Kidney (tissue), 14 donors: ENCODE data around the gene TMEM198. TPM values are rescaled to one million over a fixed set of nuclear protein-coding genes. Genes with fewer than 3 reads are reported as not detected.
A peak's percentile ranks its signal among the peaks of the same experiment; 100 is the strongest.

Experiments
- DNase-seq, 5 donors: peaks; one replicate each; pipeline ENCODE4 v3.0.0-alpha.2; 2013 to 2020
- FAIRE-seq: peaks from 2 replicates; lab custom pipeline; 2012; peaks lifted over from hg19 to GRCh38; lab: Jason Lieb, UNC
- H3K27ac ChIP-seq, 2 donors: one replicate each; pipeline ENCODE4 v1.7.0; 2013; ENCODE audit warnings: low read depth in 2 of 2, low read length in 2 of 2, inconsistent platforms in 1 of 2
- H3K27me3 ChIP-seq: one replicate; pipeline ENCODE4 v1.7.1; 2013; ENCODE audit warnings: low read length, inconsistent platforms; ENCODE audit not compliant: control insufficient read depth, insufficient read depth
- H3K36me3 ChIP-seq, 3 donors: one replicate each; pipeline versions ENCODE4 v1.7.0 to v1.7.1; 2013; ENCODE audit warnings: low read length in 3 of 3, control low read depth in 1 of 3, inconsistent platforms in 1 of 3; ENCODE audit not compliant: insufficient read depth in 3 of 3, control insufficient read depth in 2 of 3
- H3K4me1 ChIP-seq, 3 donors: one replicate each; pipeline versions ENCODE4 v1.7.0 to v1.7.1; 2013; ENCODE audit warnings: low read length in 3 of 3, inconsistent platforms in 1 of 3, low read depth in 1 of 3; ENCODE audit not compliant: control insufficient read depth in 2 of 3, insufficient read depth in 2 of 3
- H3K4me3 ChIP-seq, 3 donors: one replicate each; pipeline versions ENCODE4 v1.7.0 to v1.8.1; 2013; ENCODE audit warnings: low read length in 3 of 3, control low read depth in 1 of 3, inconsistent platforms in 1 of 3
- H3K9ac ChIP-seq, 3 donors: one replicate each; pipeline versions ENCODE4 v1.7.0 to v1.7.1; 2013; ENCODE audit warnings: low read length in 3 of 3, control low read depth in 1 of 3, inconsistent platforms in 1 of 3
- H3K9me3 ChIP-seq, 3 donors: one replicate each; pipeline versions ENCODE4 v1.7.0 to v1.7.1; 2013; ENCODE audit warnings: low read length in 3 of 3, control low read depth in 1 of 3, inconsistent platforms in 1 of 3; ENCODE audit not compliant: control insufficient read depth in 2 of 3, insufficient read depth in 1 of 3
- intact Hi-C: fragments of 100-400 bp; cut with DNase I; formaldehyde crosslinking; loops from one replicate; pipeline ENCODE4 v1.11.1; 2022
- polyA plus RNA-seq: library from polyadenylated mRNA; stranded (reverse); fragments of 350-450 nt; fragmentation: Illumina TruSeq; extraction: RNeasy Lipid Tissue Mini Kit (QIAGEN cat#74804); gene quantifications from one replicate; pipeline ENCODE4 v1.2.3, GENCODE V29; 2014; ENCODE audit warnings: low read depth, low replicate concordance; ENCODE audit not compliant: insufficient read depth
- total RNA-seq: library from RNA; stranded (reverse); fragmentation: NEBNext Ultra II Directional; extraction: Animal tissue kit (Norgen Biotek cat#: 25700); gene quantifications from one replicate; pipeline ENCODE4 v1.2.1, GENCODE V29; 2021
- TF ChIP-seq, protein P1 (sequence below): IDR thresholded peaks from 3 replicates; pipeline ENCODE4 v1.5.1; 2012; ENCODE audit warnings: mild to moderate bottlenecking, moderate library complexity, borderline replicate concordance; ENCODE audit not compliant: insufficient read depth; ENCODE audit errors: extremely low read depth
- donor health status: control.
- donor health status: control.
- donor health status: control.
- donor health status: control.
- donor health status: control.
- donor health status: DM: yes; HTN: yes; CAD: no.
- donor health status: Normal renal cell carcinoma (clear cell type).

Gene TMEM198
- total and polyA plus RNA-seq, 2 donors from 2014 or later = 4.2 to 4.5 TPM

DNA sequence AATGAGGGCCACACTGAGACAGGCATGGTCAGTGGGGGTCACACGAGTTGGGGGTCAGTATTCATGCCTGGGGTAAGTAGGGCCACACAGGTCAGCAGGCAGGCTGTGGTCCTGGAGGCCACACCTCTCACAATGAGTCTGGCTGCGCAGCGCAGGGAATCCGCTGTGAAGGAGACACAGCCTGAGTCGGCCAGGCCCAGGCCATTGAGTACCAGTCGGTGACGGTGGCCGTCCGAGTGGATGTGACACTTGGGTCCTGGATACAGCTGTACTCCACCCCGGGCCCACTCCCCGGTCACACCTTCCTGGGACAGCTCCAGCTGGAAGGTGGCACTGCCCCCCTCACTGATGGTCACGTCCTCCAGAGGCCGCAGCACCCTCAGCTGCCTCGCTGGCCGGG, 10.5 kb downstream of the TMEM198 start:
- Histone ChIP-seq H3K27me3 (no peaks in the 10 kb centered on the region), H3K36me3 (no peaks in the 10 kb centered on the region), H3K27ac (no peak overlapping the region), H3K9me3 (no peaks in the 10 kb centered on the region), H3K4me1 (peaks cover 0 to 12% (median 0%) of the 10 kb centered on the region in 3 donors), H3K9ac (no peak overlapping the region), H3K4me3 (no peak overlapping the region)
- TF ChIP-seq, protein P1, sequence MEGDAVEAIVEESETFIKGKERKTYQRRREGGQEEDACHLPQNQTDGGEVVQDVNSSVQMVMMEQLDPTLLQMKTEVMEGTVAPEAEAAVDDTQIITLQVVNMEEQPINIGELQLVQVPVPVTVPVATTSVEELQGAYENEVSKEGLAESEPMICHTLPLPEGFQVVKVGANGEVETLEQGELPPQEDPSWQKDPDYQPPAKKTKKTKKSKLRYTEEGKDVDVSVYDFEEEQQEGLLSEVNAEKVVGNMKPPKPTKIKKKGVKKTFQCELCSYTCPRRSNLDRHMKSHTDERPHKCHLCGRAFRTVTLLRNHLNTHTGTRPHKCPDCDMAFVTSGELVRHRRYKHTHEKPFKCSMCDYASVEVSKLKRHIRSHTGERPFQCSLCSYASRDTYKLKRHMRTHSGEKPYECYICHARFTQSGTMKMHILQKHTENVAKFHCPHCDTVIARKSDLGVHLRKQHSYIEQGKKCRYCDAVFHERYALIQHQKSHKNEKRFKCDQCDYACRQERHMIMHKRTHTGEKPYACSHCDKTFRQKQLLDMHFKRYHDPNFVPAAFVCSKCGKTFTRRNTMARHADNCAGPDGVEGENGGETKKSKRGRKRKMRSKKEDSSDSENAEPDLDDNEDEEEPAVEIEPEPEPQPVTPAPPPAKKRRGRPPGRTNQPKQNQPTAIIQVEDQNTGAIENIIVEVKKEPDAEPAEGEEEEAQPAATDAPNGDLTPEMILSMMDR = no peak
- DNase-seq (peak in 2 of 5 donors; percentile 57 to 79), FAIRE-seq (no peak)
- intact Hi-C loops = no loop called here

DNA sequence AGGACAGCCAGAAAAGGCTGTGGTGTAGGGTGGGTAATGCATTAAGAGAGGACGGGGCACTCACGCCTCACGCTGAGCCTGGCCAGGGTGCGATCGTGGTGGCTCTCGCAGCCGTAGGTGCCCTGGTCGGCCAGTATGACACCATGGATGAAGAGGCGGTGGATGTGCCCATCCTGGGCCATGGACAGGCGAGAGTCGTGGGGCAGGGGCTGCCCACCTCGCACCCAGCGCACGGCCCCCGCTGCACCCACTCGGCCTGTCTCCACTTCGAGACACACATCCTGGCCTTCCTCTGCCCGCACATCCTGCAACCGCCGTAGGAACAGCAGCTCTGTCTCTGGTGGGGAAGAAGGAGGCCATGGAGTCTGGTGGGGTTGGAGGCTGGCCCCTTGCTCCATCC, 12.1 kb downstream of the TMEM198 start:
- TF ChIP-seq, protein P1 = no peak

DNA sequence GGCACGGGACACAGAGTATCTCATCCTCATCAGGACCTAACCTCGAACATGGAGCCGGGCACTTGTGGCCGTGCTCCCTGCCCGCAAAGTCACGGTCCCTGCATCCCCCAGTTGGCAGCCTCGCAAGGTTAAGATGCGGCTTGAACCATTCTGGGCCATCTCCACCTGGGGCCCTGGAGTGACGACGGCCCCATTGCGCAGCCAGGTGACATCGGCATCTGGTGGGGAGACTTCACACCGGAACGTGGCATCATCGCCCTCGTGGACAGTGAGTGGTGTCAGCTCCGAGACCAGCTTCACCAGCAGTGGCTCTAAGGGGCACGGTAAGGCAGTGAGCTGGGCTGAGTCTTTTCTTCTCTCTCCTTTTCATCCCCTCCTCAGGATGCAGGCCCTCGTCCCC, 12.6 kb downstream of the TMEM198 start:
- Histone ChIP-seq H3K4me1 (peaks cover 0 to 12% (median 0%) of the 10 kb centered on the region in 3 donors), H3K9ac (no peak overlapping the region), H3K36me3 (no peaks in the 10 kb centered on the region), H3K9me3 (no peaks in the 10 kb centered on the region), H3K27me3 (no peaks in the 10 kb centered on the region), H3K27ac (no peak overlapping the region), H3K4me3 (no peak overlapping the region)
- no peak for FAIRE-seq
- intact Hi-C loops = no loop called here
- TF ChIP-seq, protein P1 = no peak
- DNase-seq = peak in 1 of 5 donors; percentile 52

More for the DNA sequence above, 12.1 kb downstream of the TMEM198 start:
- no peak overlapping the region for H3K27ac ChIP-seq
- H3K9me3 ChIP-seq = no peaks in the 10 kb centered on the region
- H3K27me3 ChIP-seq = no peaks in the 10 kb centered on the region
- H3K4me1 ChIP-seq = peaks cover 0 to 12% (median 0%) of the 10 kb centered on the region in 3 donors
- no peaks in the 10 kb centered on the region for H3K36me3 ChIP-seq
- no peak overlapping the region for H3K4me3 ChIP-seq
- intact Hi-C loops = no loop called here
- peak in 1 of 5 donors; percentile 76 for DNase-seq
- FAIRE-seq = no peak
- H3K9ac ChIP-seq = no peak overlapping the region

DNA sequence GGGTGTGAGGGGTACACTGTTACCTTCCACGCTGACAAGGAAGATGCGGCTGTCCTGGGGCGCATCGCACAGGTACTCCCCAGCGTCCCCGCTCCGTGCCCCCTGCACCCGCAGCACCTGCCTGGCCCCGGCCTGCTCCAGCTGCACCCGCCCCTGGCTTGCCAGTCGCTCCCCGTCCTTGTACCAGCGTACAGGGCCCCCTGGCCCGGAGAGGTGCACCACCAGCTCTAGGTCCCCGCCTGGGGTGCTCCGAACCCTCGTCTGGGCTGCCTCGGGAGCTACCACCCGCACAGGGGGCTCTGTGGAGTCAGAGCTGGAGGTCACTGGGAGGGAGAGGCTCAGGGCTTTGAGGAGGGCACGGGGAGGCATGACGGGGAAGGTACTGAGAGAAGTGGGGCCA, 13.5 kb downstream of the TMEM198 start:
- TF ChIP-seq, protein P1 = no peak
- DNase-seq = peak in 1 of 5 donors; percentile 74
- Histone ChIP-seq H3K4me3 (no peak overlapping the region), H3K36me3 (no peaks in the 10 kb centered on the region), H3K4me1 (peaks cover 0 to 8% (median 0%) of the 10 kb centered on the region in 3 donors), H3K27ac (no peak overlapping the region), H3K27me3 (no peaks in the 10 kb centered on the region), H3K9ac (no peak overlapping the region), H3K9me3 (no peaks in the 10 kb centered on the region)
- intact Hi-C loops = no loop called here
- no peak for FAIRE-seq
